HEK293T (cell line): ENCODE measurements around the gene TBX18.

ENCODE experiments used
- ARNT ChIP-seq: fragments of 450-650 bp; IDR thresholded peaks from 2 replicates; pipeline ENCODE4 v1.6.1; 2017; ENCODE audit warnings: mild to moderate bottlenecking
- BHLHE40 ChIP-seq: fragments of 450-650 bp; IDR thresholded peaks from 2 replicates; pipeline ENCODE4 v1.6.1; 2016; ENCODE audit warnings: mild to moderate bottlenecking, moderate library complexity, borderline replicate concordance
- ELF4 ChIP-seq: fragments of 450-650 bp; IDR thresholded peaks from 2 replicates; pipeline ENCODE4 v1.6.1; 2017; ENCODE audit warnings: antibody characterized with exemption
- FOXA1 ChIP-seq: fragments of 450-650 bp; IDR thresholded peaks from 2 replicates; pipeline ENCODE4 v1.6.1; 2016; ENCODE audit warnings: mild to moderate bottlenecking
- FOXK2 ChIP-seq: fragments of 450-650 bp; IDR thresholded peaks from 2 replicates; pipeline ENCODE4 v1.6.1; 2016; ENCODE audit warnings: mild to moderate bottlenecking
- FOXM1 ChIP-seq: fragments of 450-650 bp; IDR thresholded peaks from 2 replicates; pipeline ENCODE4 v1.6.1; 2017; ENCODE audit warnings: mild to moderate bottlenecking, borderline replicate concordance
- NFRKB ChIP-seq: fragments of 450-650 bp; IDR thresholded peaks from 2 replicates; pipeline ENCODE4 v1.6.1; 2016; ENCODE audit warnings: mild to moderate bottlenecking, moderate library complexity
- SP1 ChIP-seq: fragments of 450-650 bp; IDR thresholded peaks from 2 replicates; pipeline ENCODE4 v1.6.1; 2017
- SUZ12 ChIP-seq: fragments of 450-650 bp; IDR thresholded peaks from 2 replicates; pipeline ENCODE4 v1.6.1; 2016; ENCODE audit warnings: mild to moderate bottlenecking
- ZNF384 ChIP-seq: fragments of 450-650 bp; IDR thresholded peaks from 2 replicates; pipeline ENCODE4 v1.6.1; 2016

- TF ChIP-seq SP1 = no peak
- no peak for TF ChIP-seq ARNT
- TF ChIP-seq ELF4 = no peak
- no peak for TF ChIP-seq FOXM1
- no peak for TF ChIP-seq FOXK2
- no peak for TF ChIP-seq BHLHE40
- no peak for TF ChIP-seq FOXA1
- no peak for TF ChIP-seq SUZ12
- TF ChIP-seq NFRKB = no peak
- TF ChIP-seq ZNF384 = no peak
These were observed 4.9 kb upstream of the TBX18 start for GRCh38 chr6:84769306-84769705.
